Activated CD4-positive, alpha-beta T cell treated with anti-CD3 and anti-CD28 coated beads, Interleukin-2, amount 10 ng/mL, durations not matched to agents 7 days and 5 days (primary cell): ENCODE measurements around the gene GALNT14. TPM values are rescaled to one million over a fixed set of nuclear protein-coding genes. Genes with fewer than 3 reads are reported as not detected.
"Not testable (repeated sequence)": the region's sequence is repeated elsewhere in the genome, so short reads cannot be mapped to it uniquely, and the experiment has no call there.

Source experiments
- CTCF ChIA-PET: fragments of 350-600 bp; sonication (Branson Sonifier 250); formaldehyde crosslinking; loops from one replicate; lab custom pipeline; 2021; ENCODE audit warnings: antibody characterized with exemption; lab: Charles Lee
- POLR2A ChIA-PET: fragments of 350-600 bp; sonication (Branson Sonifier 250); formaldehyde crosslinking; loops from one replicate; lab custom pipeline; 2021; ENCODE audit warnings: antibody characterized with exemption; lab: Charles Lee
- DNase-seq: peaks from one replicate; pipeline ENCODE4 v3.0.0-alpha.2; 2020
- H3K27ac Mint-ChIP-seq: one replicate; pipeline ENCODE4 v1.8.0; 2021; ENCODE audit warnings: mild to moderate bottlenecking, moderate library complexity, mixed read lengths
- H3K27me3 Mint-ChIP-seq: one replicate; pipeline ENCODE4 v1.8.0; 2021; ENCODE audit warnings: mixed read lengths
- H3K36me3 Mint-ChIP-seq: one replicate; pipeline ENCODE4 v1.8.0; 2021; ENCODE audit warnings: low read depth, mixed read lengths
- H3K4me1 Mint-ChIP-seq: one replicate; pipeline ENCODE4 v1.8.0; 2021; ENCODE audit warnings: mixed read lengths
- H3K4me3 Mint-ChIP-seq: one replicate; pipeline ENCODE4 v1.8.0; 2021; ENCODE audit warnings: mild to moderate bottlenecking, moderate library complexity, mixed read lengths
- H3K9me3 Mint-ChIP-seq: one replicate; pipeline ENCODE4 v1.8.0; 2021; ENCODE audit warnings: mixed read lengths
- total RNA-seq, 2 experiments: library from RNA; stranded (reverse); gene quantifications; one replicate each; pipeline ENCODE4 v1.2.3, GENCODE V29; 2021

Gene GALNT14, protein sequence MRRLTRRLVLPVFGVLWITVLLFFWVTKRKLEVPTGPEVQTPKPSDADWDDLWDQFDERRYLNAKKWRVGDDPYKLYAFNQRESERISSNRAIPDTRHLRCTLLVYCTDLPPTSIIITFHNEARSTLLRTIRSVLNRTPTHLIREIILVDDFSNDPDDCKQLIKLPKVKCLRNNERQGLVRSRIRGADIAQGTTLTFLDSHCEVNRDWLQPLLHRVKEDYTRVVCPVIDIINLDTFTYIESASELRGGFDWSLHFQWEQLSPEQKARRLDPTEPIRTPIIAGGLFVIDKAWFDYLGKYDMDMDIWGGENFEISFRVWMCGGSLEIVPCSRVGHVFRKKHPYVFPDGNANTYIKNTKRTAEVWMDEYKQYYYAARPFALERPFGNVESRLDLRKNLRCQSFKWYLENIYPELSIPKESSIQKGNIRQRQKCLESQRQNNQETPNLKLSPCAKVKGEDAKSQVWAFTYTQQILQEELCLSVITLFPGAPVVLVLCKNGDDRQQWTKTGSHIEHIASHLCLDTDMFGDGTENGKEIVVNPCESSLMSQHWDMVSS
- total RNA-seq: not detected

- Mint-ChIP-seq H3K4me3 (peak within 1 kb of the TSS; percentile 45), H3K9me3 (no peaks in the 10 kb centered on the region), H3K27ac (no peak within 1 kb of the TSS), H3K27me3 (peaks cover 58% of the 10 kb centered on the region), H3K4me1 (peaks cover 7% of the 10 kb centered on the region), H3K36me3 (no peaks in the 10 kb centered on the region)
- peak; percentile 22 for DNase-seq
- POLR2A ChIA-PET: no interaction called here
- CTCF ChIA-PET: interaction anchor here (0.6 to 1.2 kb wide), 3 partner anchors 24 to 427 kb away, joined by 3 to 4 read pairs (median 4); no protein-coding TSS in a partner anchor
Observed at GRCh38 chr2:31138037-31138962, at the start of gene GALNT14. Gene GALNT14 (minus strand): TSS chr2:31138440. CDS start chr2:31138086, 354 bp downstream.

- H3K27me3 Mint-ChIP-seq: no peaks in the 10 kb centered on the region
- no peak overlapping the region for H3K4me3 Mint-ChIP-seq
- no peaks in the 10 kb centered on the region for H3K4me1 Mint-ChIP-seq
- no peaks in the 10 kb centered on the region for H3K9me3 Mint-ChIP-seq
- DNase-seq: no peak
- H3K27ac Mint-ChIP-seq: no peak overlapping the region
- POLR2A ChIA-PET: no interaction called here
- CTCF ChIA-PET: no interaction called here
- H3K36me3 Mint-ChIP-seq: no peaks in the 10 kb centered on the region
Observed at GRCh38 chr2:31187166-31187565, 48.9 kb upstream of the GALNT14 start.

DNA sequence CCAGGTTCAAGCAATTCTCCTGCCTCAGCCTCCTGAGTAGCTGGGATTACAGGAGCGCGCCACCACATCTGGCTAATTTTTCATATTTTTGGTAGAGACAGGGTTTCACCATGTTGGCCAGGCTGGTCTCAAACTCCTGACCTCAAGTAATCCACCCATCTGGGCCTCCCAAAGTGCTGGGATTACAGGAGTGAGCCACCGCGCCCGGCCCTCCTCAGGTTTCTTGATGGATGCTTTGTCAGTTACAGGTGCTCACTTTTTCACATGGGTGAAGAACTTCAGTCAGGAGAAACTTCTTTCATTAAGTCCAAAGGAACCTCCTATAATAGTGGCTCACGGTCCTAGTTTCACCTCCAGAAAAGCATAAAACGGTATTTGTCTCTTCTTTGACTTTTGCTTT, 45.7 kb upstream of the GALNT14 start:
- DNase-seq, H3K27ac Mint-ChIP-seq, H3K9me3 Mint-ChIP-seq, POLR2A ChIA-PET, H3K4me3 Mint-ChIP-seq, CTCF ChIA-PET, H3K4me1 Mint-ChIP-seq, H3K36me3 Mint-ChIP-seq, H3K27me3 Mint-ChIP-seq: not testable (repeated sequence)

- no peaks in the 10 kb centered on the region for H3K27me3 Mint-ChIP-seq
- no peaks in the 10 kb centered on the region for H3K36me3 Mint-ChIP-seq
- H3K9me3 Mint-ChIP-seq: peaks cover 3% of the 10 kb centered on the region
- CTCF ChIA-PET: interaction anchor here (1.0 to 2.1 kb wide), 2 partner anchors 9 to 465 kb away, joined by 3 to 5 read pairs; no protein-coding TSS in a partner anchor
- H3K27ac Mint-ChIP-seq: no peak overlapping the region
- no peak overlapping the region for H3K4me3 Mint-ChIP-seq
- no peak for DNase-seq
- H3K4me1 Mint-ChIP-seq: no peaks in the 10 kb centered on the region
- POLR2A ChIA-PET: no interaction called here
Observed at GRCh38 chr2:31176742-31177141, 38.5 kb upstream of the GALNT14 start.

- Mint-ChIP-seq H3K4me3 (no peak overlapping the region), H3K36me3 (no peaks in the 10 kb centered on the region), H3K4me1 (no peaks in the 10 kb centered on the region), H3K9me3 (no peaks in the 10 kb centered on the region), H3K27ac (no peak overlapping the region), H3K27me3 (peaks cover 5% of the 10 kb centered on the region)
- POLR2A ChIA-PET: no interaction called here
- CTCF ChIA-PET: interaction anchor here (1.0 to 1.5 kb wide), 2 partner anchors 277 to 459 kb away, joined by 3 read pairs; no protein-coding TSS in a partner anchor
- DNase-seq: no peak
Observed at GRCh38 chr2:31171142-31171541, 32.9 kb upstream of the GALNT14 start.

- Mint-ChIP-seq H3K9me3 (no peaks in the 10 kb centered on the region), H3K27me3 (peaks cover 5% of the 10 kb centered on the region), H3K4me1 (peaks cover under 1% of the 10 kb centered on the region), H3K4me3 (no peak overlapping the region), H3K27ac (no peak overlapping the region), H3K36me3 (no peaks in the 10 kb centered on the region)
- POLR2A ChIA-PET: no interaction called here
- CTCF ChIA-PET: interaction anchor here (0.7 to 1.5 kb wide), 8 partner anchors 37 to 1014 kb away, joined by 3 to 16 read pairs (median 3); no protein-coding TSS in a partner anchor
- DNase-seq: peak; percentile 57
Observed at GRCh38 chr2:31170071-31170698, 31.9 kb upstream of the GALNT14 start.

DNA sequence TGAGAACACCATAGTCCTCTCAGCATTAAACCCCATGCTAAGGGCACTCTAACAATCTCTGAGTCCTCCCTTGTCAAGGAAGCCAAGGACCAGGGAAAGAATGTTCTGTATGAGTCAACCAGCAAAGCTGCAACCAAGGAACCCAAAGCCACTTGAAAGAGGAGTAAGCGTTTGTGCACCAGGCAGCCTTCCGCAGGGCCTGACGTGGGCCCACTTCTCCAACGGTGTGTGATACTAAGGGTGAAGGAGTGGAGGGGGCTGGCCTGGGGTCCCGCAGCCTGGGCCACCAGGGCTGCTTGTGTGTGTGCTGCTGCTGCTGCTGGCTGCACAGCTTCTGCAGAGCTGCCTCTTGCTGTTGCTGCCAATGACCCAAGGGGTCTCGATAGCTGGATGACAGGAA, 30.1 kb upstream of the GALNT14 start:
- POLR2A ChIA-PET: no interaction called here
- CTCF ChIA-PET: interaction anchor here (0.6 to 1.7 kb wide), 4 partner anchors 9 to 457 kb away, joined by 3 to 9 read pairs (median 4); no protein-coding TSS in a partner anchor
- Mint-ChIP-seq H3K4me1 (peaks cover 6% of the 10 kb centered on the region), H3K4me3 (no peak overlapping the region), H3K9me3 (no peaks in the 10 kb centered on the region), H3K36me3 (no peaks in the 10 kb centered on the region), H3K27me3 (peaks cover 5% of the 10 kb centered on the region), H3K27ac (no peak overlapping the region)
- no peak for DNase-seq

- no peak overlapping the region for H3K4me3 Mint-ChIP-seq
- no peak for DNase-seq
- H3K4me1 Mint-ChIP-seq: peaks cover 6% of the 10 kb centered on the region
- no peaks in the 10 kb centered on the region for H3K9me3 Mint-ChIP-seq
- ChIA-PET POLR2A (no interaction called here), CTCF (interaction anchor here (0.6 kb wide), 1 partner anchor 47 kb away, joined by 3 read pairs; no protein-coding TSS in a partner anchor)
- no peaks in the 10 kb centered on the region for H3K36me3 Mint-ChIP-seq
- no peak overlapping the region for H3K27ac Mint-ChIP-seq
- peaks cover 5% of the 10 kb centered on the region for H3K27me3 Mint-ChIP-seq
Observed at GRCh38 chr2:31166925-31167324, 28.7 kb upstream of the GALNT14 start.

DNA sequence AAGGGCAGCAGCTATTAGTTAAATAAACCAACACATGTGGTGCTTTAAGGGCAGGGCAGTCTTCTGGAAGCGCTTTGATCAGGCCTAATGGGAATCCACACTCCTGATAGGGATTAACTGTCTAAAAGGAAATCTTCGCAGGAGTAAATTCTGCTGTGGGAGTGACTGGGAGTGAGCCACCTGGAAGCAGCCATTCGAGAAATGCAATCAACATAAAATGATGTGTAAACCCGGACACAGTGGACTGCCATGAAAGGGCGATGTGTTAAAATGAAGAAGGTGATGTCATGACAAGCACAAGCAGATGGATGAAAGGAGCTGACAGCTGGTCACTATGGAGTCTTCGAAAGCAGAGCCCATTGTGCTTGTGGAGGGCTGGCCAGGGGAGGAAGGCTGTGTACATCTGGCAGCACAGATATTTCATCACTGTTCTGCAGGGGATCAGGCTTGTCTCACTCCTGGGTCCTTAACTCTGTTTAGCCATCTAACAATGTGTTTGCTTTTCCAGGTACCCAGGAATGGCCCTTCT, 24.8 kb upstream of the GALNT14 start:
- CTCF ChIA-PET: no interaction called here
- Mint-ChIP-seq H3K4me1 (peaks cover 6% of the 10 kb centered on the region), H3K36me3 (no peaks in the 10 kb centered on the region), H3K4me3 (no peak overlapping the region), H3K9me3 (no peaks in the 10 kb centered on the region), H3K27ac (no peak overlapping the region), H3K27me3 (no peaks in the 10 kb centered on the region)
- POLR2A ChIA-PET: no interaction called here
- no peak for DNase-seq

DNA sequence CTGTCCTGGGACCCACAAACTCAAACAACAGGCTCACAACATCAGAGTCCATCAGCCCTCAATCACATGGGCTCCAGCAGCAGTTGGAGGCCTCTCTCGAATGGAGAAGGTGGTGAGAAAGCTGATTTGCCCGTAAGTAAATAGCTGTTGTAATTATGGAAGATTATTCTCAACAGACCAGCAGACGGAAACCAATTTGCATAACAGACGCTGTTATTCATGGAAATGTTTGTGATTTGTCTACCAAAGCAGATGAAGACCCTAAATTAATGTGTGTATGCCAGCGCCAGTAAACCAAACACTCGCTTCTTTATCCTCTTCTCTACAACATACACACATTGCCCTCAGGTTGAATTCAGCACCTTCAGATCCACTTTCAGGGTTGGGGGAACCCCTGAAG, 23.4 kb upstream of the GALNT14 start:
- Mint-ChIP-seq H3K4me3 (no peak overlapping the region), H3K27ac (no peak overlapping the region), H3K4me1 (peaks cover 6% of the 10 kb centered on the region), H3K27me3 (peaks cover 4% of the 10 kb centered on the region), H3K9me3 (no peaks in the 10 kb centered on the region), H3K36me3 (no peaks in the 10 kb centered on the region)
- no peak for DNase-seq
- CTCF ChIA-PET: interaction anchor here (0.6 kb wide), 1 partner anchor 33 kb away, joined by 3 read pairs; no protein-coding TSS in a partner anchor
- POLR2A ChIA-PET: no interaction called here

DNA sequence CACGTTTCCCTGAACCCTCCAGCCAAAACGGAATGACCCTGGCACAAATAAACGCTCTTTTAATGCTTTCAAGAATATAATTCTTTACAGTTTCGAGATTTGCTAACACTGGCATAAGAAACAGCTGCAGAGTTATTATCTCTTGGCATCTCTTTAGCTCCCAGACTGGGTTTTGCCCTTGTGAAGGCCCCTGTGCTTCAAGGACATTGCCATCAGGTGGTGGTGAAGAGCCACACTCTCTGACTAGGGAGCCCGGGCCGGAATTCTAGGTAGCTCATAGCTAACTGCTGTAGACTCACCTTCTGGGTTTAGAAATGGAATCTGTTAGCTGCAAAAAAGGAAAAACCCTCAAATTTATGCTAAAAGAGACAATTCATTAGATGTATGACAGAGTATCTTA, 13.3 kb upstream of the GALNT14 start:
- no peak for DNase-seq
- CTCF ChIA-PET: interaction anchor here (0.6 to 1.2 kb wide), 3 partner anchors 16 to 396 kb away, joined by 3 read pairs; no protein-coding TSS in a partner anchor
- POLR2A ChIA-PET: no interaction called here
- no peak overlapping the region for H3K27ac Mint-ChIP-seq
- H3K4me1 Mint-ChIP-seq: no peaks in the 10 kb centered on the region
- peaks cover 10% of the 10 kb centered on the region for H3K27me3 Mint-ChIP-seq
- H3K4me3 Mint-ChIP-seq: no peak overlapping the region
- no peaks in the 10 kb centered on the region for H3K9me3 Mint-ChIP-seq
- no peaks in the 10 kb centered on the region for H3K36me3 Mint-ChIP-seq
